Activated CD4-positive, alpha-beta T cell treated with anti-CD3 and anti-CD28 coated beads for 36 hours (primary cell): ENCODE measurements around the gene TMEM45A. TPM values are rescaled to one million over a fixed set of nuclear protein-coding genes. Genes with fewer than 3 reads are reported as not detected.
"Not testable (repeated sequence)": the region's sequence is repeated elsewhere in the genome, so short reads cannot be mapped to it uniquely, and the experiment has no call there.

ENCODE experiments used
- ATAC-seq: fragments of 200-7000 bp; cut with Tn5 transposase; one replicate; pipeline ENCODE4 v1.10.0; 2021; ENCODE audit warnings: mild to moderate bottlenecking, moderate library complexity
- CTCF ChIA-PET: fragments of 350-600 bp; sonication (Branson Sonifier 250); formaldehyde crosslinking; loops from one replicate; lab custom pipeline; 2021; ENCODE audit warnings: antibody characterized with exemption; lab: Charles Lee
- POLR2A ChIA-PET: fragments of 350-600 bp; sonication (Branson Sonifier 250); formaldehyde crosslinking; loops from one replicate; lab custom pipeline; 2021; ENCODE audit warnings: antibody characterized with exemption, inconsistent platforms; lab: Charles Lee
- DNase-seq: peaks from one replicate; pipeline ENCODE4 v3.0.0-alpha.2; 2020
- H3K27ac Mint-ChIP-seq: one replicate; pipeline ENCODE4 v1.8.0; 2021; ENCODE audit warnings: mixed read lengths
- H3K27me3 Mint-ChIP-seq: one replicate; pipeline ENCODE4 v1.8.0; 2021; ENCODE audit warnings: mixed read lengths
- H3K36me3 Mint-ChIP-seq: one replicate; pipeline ENCODE4 v1.8.0; 2021; ENCODE audit warnings: low read depth, mixed read lengths
- H3K4me1 Mint-ChIP-seq: one replicate; pipeline ENCODE4 v1.8.0; 2021; ENCODE audit warnings: mixed read lengths
- H3K4me3 Mint-ChIP-seq: one replicate; pipeline ENCODE4 v1.8.0; 2021; ENCODE audit warnings: mild to moderate bottlenecking, moderate library complexity, mixed read lengths
- H3K9me3 Mint-ChIP-seq: one replicate; pipeline ENCODE4 v1.8.0; 2021; ENCODE audit warnings: low read depth, mixed read lengths
- intact Hi-C, 2 experiments: fragments of 100-400 bp; cut with DNase I in 1 of 2; cut with micrococcal nuclease in 1 of 2; formaldehyde crosslinking; loops; one replicate each; pipeline versions ENCODE4 v1.14.2 to v1.15.1; 2022 to 2024; cut with DNase I, micrococcal nuclease
- total RNA-seq, 2 experiments: library from RNA; stranded (reverse); gene quantifications; one replicate each; pipeline ENCODE4 v1.2.3, GENCODE V29; 2021

The TMEM45A gene, protein sequence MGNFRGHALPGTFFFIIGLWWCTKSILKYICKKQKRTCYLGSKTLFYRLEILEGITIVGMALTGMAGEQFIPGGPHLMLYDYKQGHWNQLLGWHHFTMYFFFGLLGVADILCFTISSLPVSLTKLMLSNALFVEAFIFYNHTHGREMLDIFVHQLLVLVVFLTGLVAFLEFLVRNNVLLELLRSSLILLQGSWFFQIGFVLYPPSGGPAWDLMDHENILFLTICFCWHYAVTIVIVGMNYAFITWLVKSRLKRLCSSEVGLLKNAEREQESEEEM
- total RNA-seq = 1 to 10 TPM; 2.2 to 3.1 TPM

- peak within 1 kb of the TSS; percentile 82 for H3K4me3 Mint-ChIP-seq
- H3K36me3 Mint-ChIP-seq = no peaks in the 10 kb centered on the region
- peaks cover 6% of the 10 kb centered on the region for H3K4me1 Mint-ChIP-seq
- intact Hi-C loops = loop anchor here in 1 of 2 experiments (1.0 to 10.0 kb wide), 6 partner anchors 91 to 678 kb away; partner anchors contain the start of genes CMSS1, LNP1, NIT2 and TBC1D23
- DNase-seq (peak; percentile 91), ATAC-seq (peak; percentile 100)
- H3K27ac Mint-ChIP-seq = peak within 1 kb of the TSS; percentile 77
- POLR2A ChIA-PET = interaction anchor here (0.5 to 0.6 kb wide), 2 partner anchors 163 to 1662 kb away, joined by 3 to 4 read pairs; no protein-coding TSS in a partner anchor
- H3K27me3 Mint-ChIP-seq = peaks cover 14% of the 10 kb centered on the region
- CTCF ChIA-PET = interaction anchor here (0.6 to 1.0 kb wide), 4 partner anchors 30 to 1619 kb away, joined by 3 to 4 read pairs (median 4); no protein-coding TSS in a partner anchor
- no peaks in the 10 kb centered on the region for H3K9me3 Mint-ChIP-seq
Observed at GRCh38 chr3:100492059-100493006, at the start of gene TMEM45A. Gene TMEM45A, plus strand, starts transcription at chr3:100492619. Its CDS starts 62,593 bp downstream, at chr3:100555212.

GRCh38 chr3:100443690-100444089 lies 48.7 kb upstream of the TMEM45A start:
- DNase-seq (no peak), ATAC-seq (no peak)
- ChIA-PET POLR2A (no interaction called here), CTCF (no interaction called here)
- intact Hi-C loops = no loop called here
- Mint-ChIP-seq H3K9me3 (peaks cover 2% of the 10 kb centered on the region), H3K27me3 (no peaks in the 10 kb centered on the region), H3K4me1 (peaks cover 9% of the 10 kb centered on the region), H3K36me3 (no peaks in the 10 kb centered on the region), H3K27ac (no peak overlapping the region), H3K4me3 (no peak overlapping the region)

GRCh38 chr3:100447067-100447466 lies 45.4 kb upstream of the TMEM45A start:
- CTCF ChIA-PET = interaction anchor here (2.5 kb wide), 1 partner anchor 16 kb away, joined by 7 read pairs; no protein-coding TSS in a partner anchor
- ATAC-seq, H3K36me3 Mint-ChIP-seq, H3K4me3 Mint-ChIP-seq, H3K27ac Mint-ChIP-seq, DNase-seq, H3K9me3 Mint-ChIP-seq, H3K27me3 Mint-ChIP-seq, intact Hi-C loops, H3K4me1 Mint-ChIP-seq, POLR2A ChIA-PET: not testable (repeated sequence)

- ATAC-seq = no peak
- Mint-ChIP-seq H3K27ac (no peak overlapping the region), H3K9me3 (peaks cover 2% of the 10 kb centered on the region), H3K4me3 (no peak overlapping the region), H3K36me3 (no peaks in the 10 kb centered on the region), H3K27me3 (no peaks in the 10 kb centered on the region), H3K4me1 (no peaks in the 10 kb centered on the region)
- CTCF ChIA-PET = interaction anchor here (0.7 to 2.5 kb wide), 2 partner anchors 15 to 245 kb away, joined by 3 to 7 read pairs; no protein-coding TSS in a partner anchor
- DNase-seq = no peak
- POLR2A ChIA-PET = interaction anchor here (0.6 kb wide), 1 partner anchor 33 kb away, joined by 4 read pairs; no protein-coding TSS in a partner anchor
- intact Hi-C loops = no loop called here
Observed at GRCh38 chr3:100448079-100448478, 44.3 kb upstream of the TMEM45A start.

GRCh38 chr3:100449214-100449613 lies 43.2 kb upstream of the TMEM45A start:
- H3K36me3 Mint-ChIP-seq = no peaks in the 10 kb centered on the region
- H3K4me1 Mint-ChIP-seq = no peaks in the 10 kb centered on the region
- no peaks in the 10 kb centered on the region for H3K9me3 Mint-ChIP-seq
- ChIA-PET CTCF (interaction anchor here (0.7 to 2.5 kb wide), 2 partner anchors 14 to 288 kb away, joined by 6 to 7 read pairs; no protein-coding TSS in a partner anchor), POLR2A (interaction anchor here (0.6 kb wide), 1 partner anchor 380 kb away, joined by 3 read pairs; no protein-coding TSS in a partner anchor)
- no peak overlapping the region for H3K4me3 Mint-ChIP-seq
- intact Hi-C loops = no loop called here
- ATAC-seq = no peak
- H3K27me3 Mint-ChIP-seq = no peaks in the 10 kb centered on the region
- no peak overlapping the region for H3K27ac Mint-ChIP-seq
- DNase-seq = no peak

GRCh38 chr3:100454677-100455076 lies 37.7 kb upstream of the TMEM45A start:
- DNase-seq (no peak), ATAC-seq (no peak)
- Mint-ChIP-seq H3K27me3 (no peaks in the 10 kb centered on the region), H3K9me3 (no peaks in the 10 kb centered on the region), H3K4me3 (no peak overlapping the region), H3K4me1 (no peaks in the 10 kb centered on the region), H3K36me3 (no peaks in the 10 kb centered on the region), H3K27ac (no peak overlapping the region)
- POLR2A ChIA-PET = no interaction called here
- CTCF ChIA-PET = no interaction called here
- intact Hi-C loops = no loop called here

DNA sequence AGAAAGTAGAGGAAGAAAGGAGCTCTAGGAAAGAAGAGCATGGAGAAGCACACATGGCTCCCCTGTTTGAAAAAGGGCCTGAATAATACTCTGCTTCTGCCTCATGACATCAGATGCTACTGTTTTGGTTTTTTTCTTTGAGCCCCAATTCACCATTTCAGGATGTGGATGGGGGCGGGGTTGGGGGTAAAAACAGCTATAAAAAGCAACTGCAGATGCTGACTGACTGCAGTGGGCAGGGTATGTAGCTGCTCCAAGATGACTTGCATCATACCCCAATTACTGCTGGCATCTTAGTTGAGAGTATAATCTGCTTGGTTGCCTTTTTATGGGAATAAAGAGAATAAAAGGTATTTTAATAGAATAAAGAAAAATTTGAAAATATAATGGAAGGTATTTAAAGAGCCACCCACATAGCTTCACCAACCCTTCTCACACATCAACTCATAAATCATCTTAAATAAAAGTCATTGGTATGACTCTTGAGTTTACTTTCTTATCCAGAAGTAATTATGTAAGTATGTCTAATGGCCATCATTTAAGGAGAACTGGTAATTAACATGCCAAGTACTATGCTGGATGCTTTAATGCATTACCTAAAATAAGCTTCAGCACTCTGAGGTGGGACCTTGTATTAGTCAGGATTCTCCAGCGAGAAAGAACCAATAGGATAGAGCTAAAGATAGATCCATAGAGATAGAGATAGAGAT lies 36.4 kb upstream of the TMEM45A start:
- Mint-ChIP-seq H3K4me3 (no peak overlapping the region), H3K27me3 (no peaks in the 10 kb centered on the region), H3K36me3 (no peaks in the 10 kb centered on the region), H3K4me1 (no peaks in the 10 kb centered on the region), H3K27ac (no peak overlapping the region), H3K9me3 (no peaks in the 10 kb centered on the region)
- DNase-seq (no peak), ATAC-seq (no peak)
- ChIA-PET CTCF (no interaction called here), POLR2A (no interaction called here)
- intact Hi-C loops = no loop called here

DNA sequence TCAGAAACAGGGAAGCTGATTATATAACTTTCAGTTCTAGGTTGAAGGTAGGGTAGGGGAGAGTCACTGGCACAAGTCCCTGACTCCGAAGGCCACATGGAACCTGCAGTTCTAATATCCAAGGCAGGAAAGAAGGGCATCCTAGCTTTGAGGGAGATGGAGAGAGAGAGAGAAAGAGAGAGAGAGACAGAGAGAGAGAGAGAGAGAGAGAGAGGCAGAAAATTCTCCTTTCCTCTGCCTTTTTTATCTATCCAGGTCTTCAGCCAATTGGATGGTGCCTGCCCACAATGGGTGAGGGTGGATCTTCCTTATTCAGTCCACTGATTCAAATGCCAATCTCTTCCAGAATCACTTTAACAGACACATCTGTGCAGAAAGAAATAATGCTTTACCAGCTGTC lies 35.7 kb upstream of the TMEM45A start:
- POLR2A ChIA-PET = no interaction called here
- no peaks in the 10 kb centered on the region for H3K36me3 Mint-ChIP-seq
- no peaks in the 10 kb centered on the region for H3K27me3 Mint-ChIP-seq
- H3K27ac Mint-ChIP-seq = no peak overlapping the region
- intact Hi-C loops = no loop called here
- no peak for ATAC-seq
- H3K4me3 Mint-ChIP-seq = no peak overlapping the region
- H3K9me3 Mint-ChIP-seq = no peaks in the 10 kb centered on the region
- CTCF ChIA-PET = interaction anchor here (0.7 to 1.0 kb wide), 2 partner anchors 134 to 289 kb away, joined by 3 read pairs; no protein-coding TSS in a partner anchor
- H3K4me1 Mint-ChIP-seq = no peaks in the 10 kb centered on the region
- no peak for DNase-seq

DNA sequence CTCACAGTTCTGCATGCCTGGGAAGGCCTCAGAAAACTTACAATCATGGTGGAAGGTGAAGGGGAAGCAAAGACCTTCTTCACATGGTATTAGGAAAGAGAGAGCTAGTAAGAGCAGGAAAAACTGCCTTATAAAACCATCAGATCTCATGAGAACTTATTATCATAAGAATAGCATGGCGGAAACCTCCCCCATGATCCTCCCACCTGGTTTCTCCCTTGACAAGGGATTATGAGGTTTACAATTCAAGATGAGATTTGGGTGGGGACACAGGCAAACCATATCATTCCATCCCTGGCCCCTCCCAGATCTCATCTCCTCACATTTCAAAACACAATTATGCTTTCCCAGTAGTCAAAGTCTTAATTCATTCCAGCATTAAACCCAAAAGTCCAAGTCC lies 34.6 kb upstream of the TMEM45A start:
- DNase-seq = no peak
- no peaks in the 10 kb centered on the region for H3K9me3 Mint-ChIP-seq
- CTCF ChIA-PET = interaction anchor here (0.7 to 1.0 kb wide), 2 partner anchors 43 to 133 kb away, joined by 3 read pairs; no protein-coding TSS in a partner anchor
- no peak overlapping the region for H3K4me3 Mint-ChIP-seq
- H3K36me3 Mint-ChIP-seq = no peaks in the 10 kb centered on the region
- H3K4me1 Mint-ChIP-seq = no peaks in the 10 kb centered on the region
- intact Hi-C loops = no loop called here
- H3K27me3 Mint-ChIP-seq = no peaks in the 10 kb centered on the region
- ATAC-seq = no peak
- H3K27ac Mint-ChIP-seq = no peak overlapping the region
- POLR2A ChIA-PET = no interaction called here

DNA sequence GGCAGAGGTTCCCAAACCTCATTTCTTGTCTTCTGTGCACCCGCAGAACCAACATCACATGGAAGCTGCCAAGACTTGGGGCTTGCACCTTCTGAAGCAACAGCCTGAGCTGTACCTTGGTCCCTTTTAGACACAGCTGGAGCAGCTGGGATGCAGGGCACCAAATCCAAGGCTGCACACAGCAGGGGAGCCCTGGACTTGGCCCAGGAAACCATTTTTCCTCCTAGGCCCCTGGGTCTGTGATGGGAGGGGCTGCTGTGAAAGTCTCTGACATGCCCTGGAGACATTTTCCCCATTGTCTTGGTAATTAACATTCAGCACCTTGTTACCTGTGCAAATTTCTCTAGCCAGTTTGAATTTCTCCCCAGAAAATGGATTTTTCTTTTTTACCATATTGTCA lies 33.6 kb upstream of the TMEM45A start:
- no peak for ATAC-seq
- H3K36me3 Mint-ChIP-seq = no peaks in the 10 kb centered on the region
- no peak overlapping the region for H3K4me3 Mint-ChIP-seq
- ChIA-PET POLR2A (no interaction called here), CTCF (interaction anchor here (1.4 kb wide), 1 partner anchor 17 kb away, joined by 3 read pairs; no protein-coding TSS in a partner anchor)
- H3K4me1 Mint-ChIP-seq = no peaks in the 10 kb centered on the region
- DNase-seq = no peak
- H3K27ac Mint-ChIP-seq = no peak overlapping the region
- intact Hi-C loops = no loop called here
- peaks cover 2% of the 10 kb centered on the region for H3K27me3 Mint-ChIP-seq
- H3K9me3 Mint-ChIP-seq = no peaks in the 10 kb centered on the region
